OCI-M1 (cell line): ENCODE data around the gene AASS.

Experiments used
- DNase-seq: peaks from one replicate; lab custom pipeline; 2025; lab: John Stamatoyannopoulos, UW

The AASS gene

DNA sequence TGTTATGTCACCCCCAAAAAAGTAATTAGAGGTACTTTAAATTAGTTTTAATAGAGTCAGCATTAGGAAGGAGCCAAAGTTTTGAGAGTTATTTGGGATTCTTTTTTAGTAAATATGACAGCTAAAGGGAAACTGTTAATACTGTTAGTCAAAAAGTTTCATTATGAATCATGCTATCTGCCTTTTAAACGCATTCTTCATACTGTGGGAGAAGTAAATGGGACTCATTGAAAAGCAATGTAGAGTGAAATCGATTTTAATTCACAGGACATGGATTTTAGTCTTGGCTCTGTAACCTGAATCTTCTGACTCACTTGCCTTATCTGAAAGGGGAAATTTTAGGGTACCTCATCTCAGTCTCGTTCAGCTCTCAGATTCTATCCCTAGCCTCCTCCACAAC, 105.1 kb downstream of the AASS start:
- no peak for DNase-seq

DNA sequence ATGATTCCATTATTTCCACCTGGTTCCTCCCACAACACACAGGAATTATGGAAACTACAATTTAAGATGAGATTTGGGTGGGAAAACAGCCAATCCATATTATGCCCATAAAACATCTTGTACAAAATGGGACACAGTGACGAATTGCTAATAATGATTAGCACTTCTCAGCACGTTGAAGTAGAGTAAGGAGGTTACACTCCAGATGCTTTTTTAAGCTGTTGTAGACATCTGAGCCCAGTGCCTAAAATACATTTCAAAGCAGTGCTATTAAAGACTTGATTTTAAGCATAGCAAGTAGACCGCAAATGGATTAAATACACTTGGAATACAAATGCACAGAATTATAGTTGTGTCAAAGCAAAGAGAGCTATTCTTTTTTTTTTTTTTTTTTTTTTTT, 105.9 kb downstream of the AASS start:
- DNase-seq: no peak

DNA sequence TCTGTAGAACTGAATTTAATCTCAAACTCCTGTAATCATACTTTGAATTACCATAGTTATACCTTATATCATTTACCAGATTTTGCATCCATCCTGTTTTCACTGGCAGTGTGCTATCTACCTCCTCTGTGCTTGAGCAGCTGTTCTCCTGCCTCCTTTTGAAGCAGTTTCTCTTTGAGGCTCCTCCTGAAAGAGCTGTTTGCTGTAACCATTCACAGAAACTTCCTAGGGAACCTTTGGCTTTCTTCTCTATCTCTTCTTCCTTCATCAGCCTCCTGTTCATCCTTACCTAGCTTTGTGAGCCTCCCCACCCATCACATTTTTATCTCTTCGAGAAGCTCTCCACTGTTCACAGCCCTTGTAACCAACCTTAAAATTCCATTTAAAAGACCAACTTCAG, 108.2 kb downstream of the AASS start:
- no peak for DNase-seq

DNA sequence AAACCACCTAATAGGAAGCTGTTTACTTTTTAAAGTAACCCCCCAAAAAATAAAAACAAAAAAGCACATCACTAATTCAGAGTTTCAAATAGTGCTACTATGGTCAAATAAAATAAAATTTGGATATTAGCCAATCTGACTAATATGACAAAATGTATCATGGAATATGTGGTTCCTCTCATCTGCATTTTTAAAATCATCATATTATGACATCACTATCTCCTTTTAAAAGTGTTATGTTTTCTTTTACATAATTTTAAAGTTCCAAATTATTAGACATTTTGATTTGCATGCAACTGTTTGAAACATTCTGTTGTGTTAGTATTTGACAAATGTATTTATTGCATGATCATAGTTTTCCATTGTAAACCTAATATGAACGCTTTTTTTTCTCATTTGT, 110.4 kb downstream of the AASS start:
- DNase-seq: no peak

DNA sequence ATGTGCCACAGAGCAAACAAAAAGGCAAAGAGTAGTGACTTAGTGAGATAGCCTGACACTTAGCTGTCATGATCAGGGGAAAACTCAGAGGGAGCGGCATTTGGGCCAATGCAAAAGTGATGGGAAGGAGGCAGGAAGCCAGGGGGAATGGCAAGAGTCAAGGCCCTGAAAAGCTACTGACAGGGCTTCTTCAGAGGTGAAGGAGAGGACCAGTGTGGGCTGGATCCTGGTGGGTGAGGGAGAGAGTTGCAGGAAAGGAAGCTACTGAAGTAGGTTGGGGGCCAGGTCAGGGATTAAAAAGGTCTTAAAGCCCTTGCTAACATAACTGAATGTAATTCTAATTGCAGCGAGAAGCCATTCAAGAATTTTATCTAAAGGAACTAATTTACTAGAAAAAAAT, 117.0 kb downstream of the AASS start:
- DNase-seq: no peak
